NCI-H774 (cell line): Measurements from ENCODE around the gene KAT8.

ENCODE experiments used
- DNase-seq: peaks from one replicate; lab custom pipeline; 2025; lab: John Stamatoyannopoulos, UW

Gene KAT8

DNA sequence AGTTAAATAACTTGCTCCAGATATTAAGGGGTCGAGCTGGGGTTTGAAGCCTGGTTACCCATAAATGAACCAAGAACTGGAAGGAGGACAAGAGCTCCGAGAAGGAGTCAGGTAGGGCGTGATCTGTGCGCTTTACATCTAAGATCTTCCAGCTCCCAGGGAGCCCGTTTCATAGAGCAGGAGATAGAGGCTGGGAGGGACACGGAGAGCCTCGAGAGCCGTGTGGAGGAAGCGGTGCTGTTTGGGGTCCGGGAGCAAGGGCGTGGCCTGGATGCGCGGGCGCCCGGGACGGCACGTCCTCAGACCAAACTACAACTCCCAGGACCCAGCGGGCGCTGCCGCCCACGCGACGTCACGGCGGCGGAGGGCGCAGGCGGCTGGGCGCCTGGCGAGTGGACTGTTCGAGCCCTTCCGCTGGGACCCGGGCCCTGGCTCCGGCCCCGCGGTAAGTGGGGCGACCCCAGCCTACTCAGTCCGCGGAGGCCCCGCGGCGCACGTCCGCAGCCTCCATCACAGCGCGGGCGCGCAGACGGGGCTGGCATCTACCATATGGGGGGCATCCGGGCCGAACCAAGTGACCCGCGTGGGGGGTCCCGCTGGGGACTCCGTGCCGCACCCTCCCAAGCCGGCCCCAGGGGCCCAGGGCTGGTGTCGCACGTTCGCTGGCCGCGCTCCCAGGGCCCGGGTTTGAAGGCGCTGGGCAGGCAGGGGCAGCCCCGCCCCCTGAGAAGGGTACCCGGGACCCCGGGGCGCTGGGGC lies 9.2 kb upstream of the KAT8 start, which contains the start of gene BCKDK:
Gene BCKDK, plus strand, starts transcription at position 352 of the 759 bp plus-strand sequence. CDS start 838 bp downstream, outside the sequence.
- peak; percentile 49 for DNase-seq

- no peak for DNase-seq
These were observed 8.5 kb upstream of the KAT8 start for GRCh38 chr16:31108794-31109558.

DNA sequence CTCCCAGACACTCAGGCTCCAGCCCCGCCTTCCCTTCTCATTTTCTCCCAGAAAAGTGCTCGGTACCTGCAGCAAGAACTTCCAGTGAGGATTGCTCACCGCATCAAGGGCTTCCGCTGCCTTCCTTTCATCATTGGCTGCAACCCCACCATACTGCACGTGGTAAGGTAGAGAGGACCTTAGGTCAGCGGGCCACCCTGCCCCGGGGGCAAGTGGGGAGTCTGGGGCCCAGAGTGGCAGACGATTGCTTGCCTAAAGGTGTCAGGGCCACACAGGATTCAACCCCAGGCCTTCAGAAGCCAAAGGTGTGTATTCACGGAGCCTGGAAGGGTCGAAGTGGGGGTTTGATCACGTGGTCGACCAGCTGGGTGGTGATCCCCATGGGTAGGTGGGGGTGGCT lies 7.8 kb upstream of the KAT8 start:
- no peak for DNase-seq

DNA sequence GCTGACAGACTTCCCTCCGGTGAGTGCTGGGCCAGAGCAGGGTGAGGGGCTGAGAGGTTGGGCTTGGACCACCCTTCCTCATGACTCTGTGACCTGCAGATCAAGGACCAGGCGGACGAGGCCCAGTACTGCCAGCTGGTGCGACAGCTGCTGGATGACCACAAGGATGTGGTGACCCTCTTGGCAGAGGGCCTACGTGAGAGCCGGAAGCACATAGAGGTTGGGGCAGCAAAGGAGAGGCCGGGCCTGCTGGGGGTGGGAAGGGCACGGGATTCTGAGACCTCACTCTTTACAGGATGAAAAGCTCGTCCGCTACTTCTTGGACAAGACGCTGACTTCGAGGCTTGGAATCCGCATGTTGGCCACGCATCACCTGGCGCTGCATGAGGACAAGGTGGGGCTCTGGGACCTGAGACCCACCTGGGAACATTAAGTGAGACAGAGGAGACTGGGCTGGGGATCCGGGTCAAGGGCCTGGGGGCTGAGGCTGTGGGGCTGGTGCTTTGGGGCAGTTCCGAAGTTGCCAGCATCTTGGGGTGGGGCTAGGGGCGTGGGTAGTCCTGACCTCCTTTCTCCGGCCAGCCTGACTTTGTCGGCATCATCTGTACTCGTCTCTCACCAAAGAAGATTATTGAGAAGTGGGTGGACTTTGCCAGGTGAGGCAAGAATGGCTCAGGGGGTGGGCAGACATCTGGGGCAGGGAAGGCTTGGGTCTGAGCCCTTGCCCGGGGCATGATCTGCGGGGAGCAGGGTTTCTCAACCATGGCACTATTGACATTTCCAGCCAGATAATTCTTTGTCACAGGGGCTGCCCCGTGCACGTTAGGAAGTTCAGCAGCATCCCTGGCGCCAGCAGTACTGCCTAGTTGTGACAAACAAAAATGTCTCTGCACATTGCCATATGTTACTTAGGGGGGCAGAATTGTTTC lies 7.1 kb upstream of the KAT8 start:
- DNase-seq, result no peak

DNA sequence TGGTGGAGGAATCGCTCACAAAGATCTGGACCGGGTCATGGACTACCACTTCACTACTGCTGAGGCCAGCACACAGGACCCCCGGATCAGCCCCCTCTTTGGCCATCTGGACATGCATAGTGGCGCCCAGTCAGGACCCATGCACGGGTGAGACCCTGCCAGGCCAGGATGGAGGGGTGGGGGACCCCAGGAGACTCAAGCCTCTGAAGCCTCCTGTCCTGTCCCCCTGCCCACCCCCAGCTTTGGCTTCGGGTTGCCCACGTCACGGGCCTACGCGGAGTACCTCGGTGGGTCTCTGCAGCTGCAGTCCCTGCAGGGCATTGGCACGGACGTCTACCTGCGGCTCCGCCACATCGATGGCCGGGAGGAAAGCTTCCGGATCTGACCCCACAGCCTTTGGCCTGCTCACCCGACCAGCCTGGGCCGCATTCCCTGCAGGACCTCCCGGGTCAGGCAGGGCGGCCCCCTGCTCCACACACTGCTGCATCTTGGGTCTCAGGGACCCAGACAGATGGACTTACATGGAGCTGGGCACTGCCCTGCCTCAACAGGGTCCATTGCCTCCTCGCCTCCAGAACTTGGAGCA lies 5.5 kb upstream of the KAT8 start:
- no peak for DNase-seq

DNA sequence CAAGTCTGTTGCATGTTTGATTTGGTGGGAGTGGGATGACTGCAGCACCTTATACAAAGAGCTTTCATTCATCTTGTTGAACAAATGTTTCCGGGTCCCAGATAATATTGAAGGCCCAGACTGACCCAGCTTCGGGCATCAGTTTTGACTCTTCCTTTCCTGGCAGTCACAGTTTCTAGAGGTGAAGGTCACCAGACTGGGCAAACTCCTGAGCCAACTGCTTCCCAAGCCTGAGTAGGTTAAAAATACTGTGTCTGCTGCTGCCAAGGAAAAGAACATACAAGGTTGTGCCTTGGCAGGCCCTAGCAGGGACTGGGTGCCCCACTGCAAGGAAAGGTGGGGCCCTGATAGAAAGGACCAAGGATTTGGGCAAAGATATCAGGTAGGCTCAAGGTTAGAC lies 4.8 kb upstream of the KAT8 start:
- DNase-seq, result no peak

DNA sequence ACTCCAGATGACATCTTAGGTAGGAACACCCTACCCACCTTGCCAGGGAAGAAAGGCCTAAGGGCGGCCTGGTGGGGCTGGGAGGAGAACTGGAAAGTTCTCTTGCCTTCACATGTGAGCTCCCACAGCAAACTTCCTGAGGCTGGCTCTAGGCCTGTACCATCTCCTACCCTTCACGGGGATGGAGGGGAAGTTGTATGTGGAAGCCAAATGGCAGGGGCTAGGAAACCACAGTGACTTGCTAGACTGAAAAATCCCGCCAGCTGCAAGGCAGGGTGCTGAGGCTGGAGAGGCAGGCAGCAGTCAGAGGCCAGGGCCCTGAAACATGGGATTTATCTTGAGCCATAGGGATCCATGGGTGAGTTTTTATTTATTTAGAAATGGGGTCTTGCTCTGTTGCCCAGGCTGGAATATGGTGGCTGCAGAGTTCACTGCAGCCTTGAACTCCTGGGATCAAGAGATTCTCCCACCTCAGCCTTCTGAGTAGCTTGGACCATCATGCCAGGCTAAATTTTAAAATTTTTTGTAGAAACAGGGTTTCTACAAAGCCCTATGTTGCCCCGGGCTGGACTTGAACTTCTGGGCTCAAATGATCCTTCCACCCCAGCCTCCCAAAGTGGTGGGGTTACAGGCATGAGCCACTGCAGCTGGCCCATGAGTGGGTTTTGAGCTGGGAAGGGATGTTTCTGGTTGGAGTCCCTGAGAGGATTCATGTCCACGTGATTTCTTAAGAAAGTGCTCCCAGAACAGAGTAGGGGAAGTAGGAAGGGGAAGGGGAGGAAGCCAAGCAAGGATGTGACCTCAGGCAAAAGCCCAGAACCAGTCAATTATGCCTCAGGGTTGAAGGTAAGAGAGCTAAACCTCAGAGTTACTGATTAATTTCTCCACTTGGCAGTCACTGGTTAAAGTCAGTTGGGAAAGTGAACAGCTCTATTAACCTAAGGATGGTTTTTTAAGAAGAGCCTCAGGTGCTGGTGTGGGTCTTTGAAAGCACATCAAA lies 4.0 kb upstream of the KAT8 start:
- DNase-seq, result no peak

DNA sequence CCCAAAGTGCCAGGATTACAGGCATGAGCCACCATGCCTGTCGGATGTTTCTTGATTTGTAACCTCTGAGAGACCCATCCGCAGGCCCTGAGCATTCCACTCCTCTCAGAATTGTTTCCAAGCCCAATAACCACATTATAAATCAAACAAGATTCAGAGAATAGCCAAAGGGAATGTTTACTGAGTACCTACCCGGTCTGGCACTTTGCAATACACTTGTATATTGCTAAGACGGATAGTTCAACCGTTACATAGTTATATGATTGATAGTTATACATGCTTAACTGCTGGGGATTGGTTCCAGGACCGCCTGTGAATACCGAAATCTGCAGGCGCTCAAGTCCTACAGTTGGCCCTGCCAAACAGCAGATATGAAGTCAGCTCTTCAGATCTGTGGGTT lies 3.0 kb upstream of the KAT8 start:
- DNase-seq, result no peak

GRCh38 chr16:31118223-31119155 lies 1.0 kb downstream of the KAT8 start:
- DNase-seq, result no peak

DNA sequence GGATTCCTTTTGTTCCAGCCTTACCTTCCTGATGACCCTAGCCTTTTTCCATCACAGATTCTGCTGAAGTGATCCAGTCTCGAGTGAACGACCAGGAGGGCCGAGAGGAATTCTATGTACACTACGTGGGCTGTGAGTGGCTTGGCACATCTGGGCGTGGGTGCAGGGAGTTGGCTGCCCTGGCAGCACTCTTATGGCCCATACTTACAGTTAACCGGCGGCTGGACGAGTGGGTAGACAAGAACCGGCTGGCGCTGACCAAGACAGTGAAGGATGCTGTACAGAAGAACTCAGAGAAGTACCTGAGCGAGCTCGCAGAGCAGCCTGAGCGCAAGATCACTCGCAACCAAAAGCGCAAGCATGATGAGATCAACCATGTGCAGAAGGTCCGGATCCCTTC lies 2.7 kb downstream of the KAT8 start:
- DNase-seq, result no peak

DNA sequence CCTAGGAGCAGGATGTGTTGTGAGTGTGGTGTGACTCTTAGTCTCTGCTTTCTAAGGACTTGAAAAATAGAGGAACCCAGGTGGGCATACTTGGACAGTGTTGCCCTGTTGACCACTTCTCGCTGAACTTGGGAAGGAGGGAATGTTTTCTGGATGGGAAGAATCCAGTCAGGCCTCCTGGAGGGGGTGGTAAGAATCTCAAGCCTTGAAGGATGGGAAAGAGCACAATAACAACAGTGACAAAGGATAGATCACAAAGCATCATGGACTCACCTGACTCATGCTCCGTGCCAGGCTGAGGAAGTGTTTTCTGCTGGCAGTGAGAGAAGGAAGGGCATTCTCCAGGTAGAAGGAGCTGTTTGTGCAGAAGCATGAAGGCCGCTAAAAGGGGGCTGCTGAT lies 8.4 kb downstream of the KAT8 start:
- DNase-seq, result no peak

DNA sequence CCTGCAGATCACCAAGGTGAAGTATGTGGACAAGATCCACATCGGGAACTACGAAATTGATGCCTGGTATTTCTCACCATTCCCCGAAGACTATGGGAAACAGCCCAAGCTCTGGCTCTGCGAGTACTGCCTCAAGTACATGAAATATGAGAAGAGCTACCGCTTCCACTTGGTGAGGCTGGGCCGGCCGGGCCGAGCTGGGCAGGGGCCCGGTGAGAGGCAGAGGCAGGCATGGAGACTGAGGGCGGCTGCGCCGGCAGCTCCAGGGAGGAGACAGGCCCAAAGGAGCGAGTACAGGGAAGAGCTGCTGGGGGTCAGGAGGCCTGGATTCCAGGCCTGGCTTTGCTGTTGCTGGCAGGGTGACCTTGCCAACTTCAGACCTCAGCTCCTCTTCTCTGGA lies 9.7 kb downstream of the KAT8 start:
- no peak for DNase-seq

GRCh38 chr16:31128711-31129567 lies 11.5 kb downstream of the KAT8 start:
- DNase-seq, result no peak

GRCh38 chr16:31129568-31130335 lies 12.3 kb downstream of the KAT8 start:
- DNase-seq, result no peak

GRCh38 chr16:31130336-31130891 lies 12.9 kb downstream of the KAT8 start:
- DNase-seq, result no peak

GRCh38 chr16:31130899-31131298 lies 13.4 kb downstream of the KAT8 start:
- no peak for DNase-seq

- DNase-seq, result no peak
These were observed 14.0 kb downstream of the KAT8 start for GRCh38 chr16:31131416-31131815.
